Gastroesophageal sphincter (tissue), 4 donors: ENCODE data around the gene TIMM23. TPM values are rescaled to one million over a fixed set of nuclear protein-coding genes. Genes with fewer than 3 reads are reported as not detected.
A peak's percentile ranks its signal among the peaks of the same experiment; 100 is the strongest.

ENCODE experiments used
- ATAC-seq: fragments of 150-250 bp; one replicate; pipeline ENCODE4 v1.9.1; 2016; ENCODE audit warnings: mild to moderate bottlenecking, moderate library complexity
- H3K27ac ChIP-seq, 4 donors: fragments of 200-600 bp; sonication (generic) in 3 of 4; 1 replicate in 3 of 4; 2 replicates in 1 of 4; pipeline ENCODE4 v1.5.1; 2016 to 2019
- H3K27me3 ChIP-seq: fragments of 200-600 bp; sonication (generic); one replicate; pipeline ENCODE4 v1.5.1; 2019
- H3K36me3 ChIP-seq, 2 donors: fragments of 200-600 bp; sonication (generic); one replicate each; pipeline ENCODE4 v1.5.1; 2019; ENCODE audit warnings: control low read depth in 1 of 2
- H3K4me1 ChIP-seq, 3 donors: fragments of 200-600 bp; sonication (generic); 1 replicate in 2 of 3; 2 replicates in 1 of 3; pipeline ENCODE4 v1.5.1; 2016 to 2019; ENCODE audit warnings: control low read depth in 2 of 3
- H3K4me3 ChIP-seq, 2 donors: fragments of 200-600 bp; sonication (generic); one replicate each; pipeline ENCODE4 v1.5.1; 2019; ENCODE audit warnings: mild to moderate bottlenecking in 1 of 2, moderate library complexity in 1 of 2
- H3K9me3 ChIP-seq, 3 donors: fragments of 200-600 bp; sonication (generic); one replicate each; pipeline ENCODE4 v1.5.1; 2017 to 2019; ENCODE audit warnings: control low read depth in 2 of 3
- EP300 ChIP-seq: sonication (generic); formaldehyde crosslinking; IDR thresholded peaks from one replicate; pipeline ENCODE4 v1.6.1; 2017; ENCODE audit warnings: antibody characterized with exemption, mild to moderate bottlenecking
- POLR2A ChIP-seq, 2 donors: fragments of 450-650 bp; IDR thresholded peaks; one replicate each; pipeline ENCODE4 v1.6.1; 2017; ENCODE audit warnings: antibody characterized with exemption in 2 of 2, mild to moderate bottlenecking in 2 of 2, moderate library complexity in 1 of 2
- POLR2AphosphoS5 ChIP-seq: sonication (generic); formaldehyde crosslinking; IDR thresholded peaks from one replicate; pipeline ENCODE4 v1.6.1; 2017; ENCODE audit warnings: antibody characterized with exemption
- WGBS, 2 donors: methylation state at CpG; one replicate each; pipeline ENCODE4 v1.1.5; 2018; ENCODE audit warnings: low coverage in 1 of 2; 5-methylcytosine and 5-hydroxymethylcytosine counted together
- total RNA-seq, 4 donors: library from RNA; depleted of rRNA; stranded (reverse); fragments of >200 nt; gene quantifications; one replicate each; pipeline ENCODE4 v1.1.0, GENCODE V29; 2016
- TF ChIP-seq, protein P1 (sequence below), 4 experiments: fragments of 200-600 bp in 2 of 4; fragments of 450-650 bp in 2 of 4; sonication (generic) in 1 of 4; IDR thresholded peaks; one replicate each; pipeline ENCODE4 v1.5.1; 2017 to 2019; ENCODE audit warnings: antibody characterized with exemption in 4 of 4, mild to moderate bottlenecking in 2 of 4, moderate library complexity in 2 of 4

The TIMM23 gene
- total RNA-seq, 4 donors from 2014 or later = 56.8 to 80.9 (median 64.5) TPM

DNA sequence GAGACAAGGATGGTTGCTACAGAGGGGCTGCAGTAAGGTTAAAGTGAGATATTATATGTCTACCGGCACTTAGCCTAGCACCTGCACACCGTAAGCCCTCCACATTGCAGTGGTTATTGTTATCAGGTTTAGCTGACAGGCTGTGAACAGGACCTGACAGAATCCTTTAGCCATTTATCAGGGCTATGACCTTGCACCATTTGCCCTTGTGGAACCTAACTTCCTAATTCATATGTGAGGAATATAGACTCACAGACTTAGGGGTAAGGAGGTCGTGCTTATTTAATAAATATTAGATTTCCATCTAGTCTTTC lies 48.0 kb downstream of the TIMM23 start:
- Histone ChIP-seq H3K9me3 (no peaks in the 10 kb centered on the region), H3K27me3 (no peaks in the 10 kb centered on the region), H3K36me3 (peaks cover 0 to 11% of the 10 kb centered on the region in 2 donors), H3K4me3 (no peak overlapping the region), H3K4me1 (peaks cover 23 to 96% (median 23%) of the 10 kb centered on the region in 3 donors), H3K27ac (peak overlapping the region in 3 of 4 donors; percentile 1 to 34 (median 18))
- TF ChIP-seq EP300 = no peak
- TF ChIP-seq POLR2AphosphoS5 = no peak
- TF ChIP-seq POLR2A (IDR thresholded peaks at IDR 0.05) = no peak
- TF ChIP-seq, protein P1, sequence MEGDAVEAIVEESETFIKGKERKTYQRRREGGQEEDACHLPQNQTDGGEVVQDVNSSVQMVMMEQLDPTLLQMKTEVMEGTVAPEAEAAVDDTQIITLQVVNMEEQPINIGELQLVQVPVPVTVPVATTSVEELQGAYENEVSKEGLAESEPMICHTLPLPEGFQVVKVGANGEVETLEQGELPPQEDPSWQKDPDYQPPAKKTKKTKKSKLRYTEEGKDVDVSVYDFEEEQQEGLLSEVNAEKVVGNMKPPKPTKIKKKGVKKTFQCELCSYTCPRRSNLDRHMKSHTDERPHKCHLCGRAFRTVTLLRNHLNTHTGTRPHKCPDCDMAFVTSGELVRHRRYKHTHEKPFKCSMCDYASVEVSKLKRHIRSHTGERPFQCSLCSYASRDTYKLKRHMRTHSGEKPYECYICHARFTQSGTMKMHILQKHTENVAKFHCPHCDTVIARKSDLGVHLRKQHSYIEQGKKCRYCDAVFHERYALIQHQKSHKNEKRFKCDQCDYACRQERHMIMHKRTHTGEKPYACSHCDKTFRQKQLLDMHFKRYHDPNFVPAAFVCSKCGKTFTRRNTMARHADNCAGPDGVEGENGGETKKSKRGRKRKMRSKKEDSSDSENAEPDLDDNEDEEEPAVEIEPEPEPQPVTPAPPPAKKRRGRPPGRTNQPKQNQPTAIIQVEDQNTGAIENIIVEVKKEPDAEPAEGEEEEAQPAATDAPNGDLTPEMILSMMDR (IDR thresholded peaks at IDR 0.05) = no peak
- ATAC-seq = no peak
- 54 to 81% methylated on average over 3 of the region's 3 CpGs for WGBS, 2 donors

DNA sequence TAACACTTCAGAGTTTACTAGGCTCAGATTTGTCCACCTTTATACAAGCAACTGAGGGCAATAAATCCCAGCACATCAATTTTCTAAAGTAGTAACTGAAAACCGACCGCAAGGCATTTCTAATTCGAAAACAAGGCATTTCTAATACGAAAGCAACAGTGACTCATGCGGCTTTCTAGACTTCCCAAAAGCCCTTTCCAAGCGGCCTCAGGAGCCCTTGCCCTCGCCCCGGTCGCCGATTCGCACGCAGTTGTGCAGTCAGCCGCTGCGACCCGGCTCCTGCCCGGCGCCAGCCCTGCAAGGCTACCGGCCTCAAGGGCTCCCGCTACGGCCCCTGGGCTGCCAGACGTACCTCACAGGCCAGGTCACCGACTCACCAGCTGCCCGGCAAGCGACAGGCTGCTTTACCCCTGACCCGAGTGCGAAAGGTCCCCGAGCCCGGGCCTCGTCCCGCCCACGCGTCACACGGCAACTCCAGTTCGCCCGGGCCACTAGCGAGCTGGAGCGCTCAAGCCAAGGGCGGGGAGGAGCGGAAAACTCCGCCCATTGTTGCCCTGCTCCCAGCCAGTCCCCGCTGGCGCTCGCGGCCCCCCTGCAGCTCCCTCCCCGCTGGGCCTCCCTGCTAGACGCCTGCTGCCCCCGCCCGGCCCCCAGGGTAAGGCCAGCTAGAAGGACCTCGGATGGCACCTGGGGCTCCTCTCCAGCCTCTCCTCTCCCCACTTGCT lies 50.9 kb downstream of the TIMM23 start:
- no peaks in the 10 kb centered on the region for H3K27me3 ChIP-seq
- WGBS, 2 donors = 0 to 5% methylated on average over 7 to 15 of the region's 49 CpGs
- peak overlapping the region; percentile 67 to 82 for H3K4me3 ChIP-seq
- H3K9me3 ChIP-seq = no peaks in the 10 kb centered on the region
- TF ChIP-seq POLR2AphosphoS5 = peak; percentile 52
- no peak for TF ChIP-seq EP300
- TF ChIP-seq, protein P1 (IDR thresholded peaks at IDR 0.05) = peak in 1 of 4 experiments; percentile 40
- TF ChIP-seq POLR2A (IDR thresholded peaks at IDR 0.05) = peak; percentile 41 to 45
- H3K27ac ChIP-seq = peak overlapping the region; percentile 65 to 84 (median 81)
- peak; percentile 97 for ATAC-seq
- no peaks in the 10 kb centered on the region for H3K36me3 ChIP-seq
- peaks cover 20 to 99% (median 42%) of the 10 kb centered on the region in 3 donors for H3K4me1 ChIP-seq

DNA sequence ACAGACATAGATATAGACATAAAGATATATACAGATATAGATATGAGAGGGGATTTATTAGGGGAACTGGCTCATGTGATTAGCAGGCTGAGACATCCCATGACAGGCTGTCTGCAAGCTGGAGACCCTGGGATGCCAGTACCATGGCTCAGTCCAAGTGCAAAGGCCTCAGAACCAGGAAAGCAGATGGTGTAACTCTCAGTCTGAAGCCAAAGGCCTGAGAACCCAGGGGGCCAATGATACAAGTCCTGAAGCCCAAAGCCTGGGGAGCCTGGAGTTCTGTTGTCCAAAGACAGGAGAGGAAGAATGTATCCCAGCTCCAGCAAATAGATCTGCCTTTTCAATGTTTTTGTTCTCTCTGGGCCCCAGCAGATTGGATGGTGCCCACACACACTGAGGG lies 52.7 kb downstream of the TIMM23 start:
- H3K27ac ChIP-seq = peak overlapping the region in 1 of 4 donors; percentile 20
- TF ChIP-seq POLR2AphosphoS5 (no peak), EP300 (no peak), POLR2A (IDR thresholded peaks at IDR 0.05) (no peak)
- TF ChIP-seq, protein P1 (IDR thresholded peaks at IDR 0.05) = no peak
- H3K4me1 ChIP-seq = peaks cover 23 to 99% (median 39%) of the 10 kb centered on the region in 3 donors
- H3K27me3 ChIP-seq = no peaks in the 10 kb centered on the region
- no peak for ATAC-seq
- H3K36me3 ChIP-seq = no peaks in the 10 kb centered on the region
- H3K9me3 ChIP-seq = no peaks in the 10 kb centered on the region
- H3K4me3 ChIP-seq = no peak overlapping the region

DNA sequence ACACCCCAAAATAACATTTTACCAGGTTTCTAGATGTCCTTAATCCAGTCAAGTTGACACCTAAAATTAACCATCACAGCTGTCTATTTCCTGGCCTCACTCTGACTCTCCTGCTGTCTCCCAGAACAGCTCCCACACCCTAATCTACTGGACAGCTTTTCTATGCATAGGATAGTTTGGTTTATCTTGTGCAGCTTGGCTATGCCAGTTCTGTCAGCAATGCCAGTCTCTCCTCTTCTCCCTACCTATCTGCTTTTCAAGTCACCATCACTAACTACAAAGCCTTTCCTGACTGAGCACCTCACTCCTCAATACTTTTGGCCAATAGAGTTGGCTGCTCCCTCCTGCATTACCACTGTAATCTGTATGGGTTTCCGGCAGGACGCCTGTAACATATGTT lies 53.1 kb downstream of the TIMM23 start:
- ATAC-seq = no peak
- no peak overlapping the region for H3K4me3 ChIP-seq
- TF ChIP-seq EP300 (no peak), POLR2A (IDR thresholded peaks at IDR 0.05) (no peak), POLR2AphosphoS5 (no peak)
- TF ChIP-seq, protein P1 (IDR thresholded peaks at IDR 0.05) = no peak
- H3K36me3 ChIP-seq = no peaks in the 10 kb centered on the region
- no peaks in the 10 kb centered on the region for H3K9me3 ChIP-seq
- H3K4me1 ChIP-seq = peaks cover 23 to 96% (median 36%) of the 10 kb centered on the region in 3 donors
- WGBS, 2 donors = 60 to 68% methylated on average over 2 of the region's 2 CpGs
- no peaks in the 10 kb centered on the region for H3K27me3 ChIP-seq
- peak overlapping the region in 1 of 4 donors; percentile 20 for H3K27ac ChIP-seq

DNA sequence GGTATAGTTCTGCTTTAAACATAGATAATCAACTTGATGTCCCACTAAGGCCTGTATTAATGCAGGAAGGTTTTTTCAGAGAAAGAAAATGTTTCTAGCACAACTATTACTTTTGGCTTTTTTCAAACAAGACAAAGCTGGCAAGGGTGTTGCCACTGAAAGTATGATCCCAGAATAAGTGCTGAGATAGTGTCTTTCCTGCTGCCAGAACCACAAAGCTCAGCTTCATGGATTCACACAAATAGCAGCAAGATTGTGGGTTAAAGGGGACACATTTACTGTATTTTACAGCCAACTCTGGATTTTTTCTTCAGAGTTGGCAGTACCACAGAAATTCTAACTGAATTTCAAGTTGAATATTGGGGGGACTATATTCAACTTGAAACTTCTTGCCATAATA lies 53.8 kb downstream of the TIMM23 start:
- Histone ChIP-seq H3K27me3 (no peaks in the 10 kb centered on the region), H3K4me1 (peaks cover 23 to 94% (median 36%) of the 10 kb centered on the region in 3 donors), H3K27ac (peak overlapping the region in 1 of 4 donors; percentile 1), H3K36me3 (no peaks in the 10 kb centered on the region), H3K4me3 (no peak overlapping the region), H3K9me3 (no peaks in the 10 kb centered on the region)
- no peak for ATAC-seq
- TF ChIP-seq POLR2AphosphoS5 (no peak), POLR2A (IDR thresholded peaks at IDR 0.05) (no peak), EP300 (no peak)
- TF ChIP-seq, protein P1 (IDR thresholded peaks at IDR 0.05) = no peak
